Measurements from ENCODE around the gene MTRFR.

The MTRFR gene

GRCh38 chr12:123271001-123271668 is 37.9 kb downstream of the MTRFR start:
- DNase-seq = peak; percentile 81

GRCh38 chr12:123273166-123273565 is 39.9 kb downstream of the MTRFR start:
- no peak for DNase-seq

- no peak for DNase-seq
Observed at GRCh38 chr12:123278101-123278627, 44.9 kb downstream of the MTRFR start.

GRCh38 chr12:123280971-123281370 is 47.7 kb downstream of the MTRFR start:
- DNase-seq = no peak

GRCh38 chr12:123282111-123282510 is 48.9 kb downstream of the MTRFR start:
- DNase-seq = no peak

GRCh38 chr12:123283461-123283860 is 50.2 kb downstream of the MTRFR start:
- no peak for DNase-seq

GRCh38 chr12:123284669-123285068 is 51.4 kb downstream of the MTRFR start:
- DNase-seq = no peak

- DNase-seq = no peak
Observed at GRCh38 chr12:123286652-123287373, 53.6 kb downstream of the MTRFR start.

- no peak for DNase-seq
Observed at GRCh38 chr12:123288751-123289346, 55.6 kb downstream of the MTRFR start.

- DNase-seq = no peak
Observed at GRCh38 chr12:123289911-123290310, 56.7 kb downstream of the MTRFR start.

GRCh38 chr12:123293178-123293760 is 60.0 kb downstream of the MTRFR start:
- no peak for DNase-seq

- DNase-seq = no peak
Observed at GRCh38 chr12:123305136-123305535, 71.9 kb downstream of the MTRFR start.

GRCh38 chr12:123306200-123306599 is 73.0 kb downstream of the MTRFR start:
- no peak for DNase-seq

Data from activated CD4-positive, CD25-positive, alpha-beta regulatory T cell treated with anti-CD3 and anti-CD28 coated beads, Interleukin-2, amount 50 U/mL, for 72 hours (primary cell).